Middle frontal gyrus (tissue), 1 donor: ENCODE results near the gene TEAD4.
"Not testable (repeated sequence)": the region's sequence is repeated elsewhere in the genome, so short reads cannot be mapped to it uniquely, and the experiment has no call there.

Experiments
- DNase-seq: peaks from one replicate; pipeline ENCODE4 v3.0.0-alpha.2; 2015; ENCODE audit warnings: low spot score; ENCODE audit errors: extremely low spot score

Gene TEAD4

GRCh38 chr12:3046441-3047200 lies 87.4 kb downstream of the TEAD4 start:
- DNase-seq: no peak

DNA sequence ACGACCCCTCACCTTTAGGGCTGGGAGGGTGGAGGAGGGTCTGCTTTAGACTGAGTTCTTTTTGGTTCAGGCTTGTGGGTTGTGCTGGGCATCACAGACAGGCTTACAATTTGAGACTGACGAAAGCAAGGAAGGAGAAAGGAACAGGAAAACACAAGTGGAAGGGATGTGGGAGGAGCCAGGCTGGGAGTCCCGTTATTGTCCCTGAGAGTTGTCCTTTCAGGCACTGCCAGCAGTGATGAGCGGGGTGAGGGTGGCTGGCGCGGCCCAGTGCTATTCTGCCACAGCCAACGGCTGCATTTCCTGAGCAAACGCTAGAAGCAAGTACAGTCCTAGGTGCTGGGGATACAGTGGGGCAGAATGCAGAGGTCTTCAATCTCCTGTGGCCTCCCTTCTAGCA lies 88.8 kb downstream of the TEAD4 start:
- DNase-seq: no peak

DNA sequence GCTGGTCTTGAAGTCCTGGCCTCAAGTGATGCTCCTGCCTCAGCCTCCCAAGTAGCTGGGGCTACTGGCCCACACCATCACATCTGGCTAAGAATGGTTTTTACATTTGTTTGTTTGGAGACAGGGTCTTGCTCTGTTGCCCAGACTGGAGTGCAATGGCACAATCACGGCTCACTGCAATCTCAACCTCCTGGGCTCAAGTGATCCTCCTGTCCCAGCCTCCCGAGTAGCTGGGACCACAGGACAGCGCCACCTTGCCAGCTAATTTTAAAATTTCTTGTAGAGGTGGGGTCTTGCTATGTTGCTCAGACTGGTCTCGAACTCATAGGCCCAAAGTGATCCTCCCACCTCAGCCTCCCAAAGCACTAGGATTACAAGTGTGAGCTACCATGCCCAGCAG lies 89.3 kb downstream of the TEAD4 start:
- no peak for DNase-seq

DNA sequence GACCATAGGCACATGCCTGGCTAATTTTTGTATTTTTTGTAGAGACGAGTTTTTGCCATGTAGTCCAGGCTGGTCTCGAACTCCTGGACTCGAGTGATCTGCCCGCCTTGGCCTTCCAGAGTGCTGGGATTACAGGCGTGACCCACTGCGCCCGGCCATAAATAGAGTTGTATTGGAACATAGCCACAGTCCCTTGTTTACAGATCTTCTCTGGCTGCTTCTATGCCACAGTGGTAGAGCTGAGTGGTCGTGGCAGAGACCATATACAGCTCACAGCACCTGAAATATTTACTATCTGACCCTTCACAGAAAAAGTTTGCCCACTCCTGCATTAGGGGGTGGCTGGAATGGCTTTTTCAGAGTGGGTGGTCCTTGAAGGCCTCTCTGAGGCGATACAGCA lies 90.0 kb downstream of the TEAD4 start:
- DNase-seq: no peak

- no peak for DNase-seq
Observed at GRCh38 chr12:3049611-3050249, 90.5 kb downstream of the TEAD4 start.

GRCh38 chr12:3054374-3054773 lies 95.2 kb downstream of the TEAD4 start:
- DNase-seq: no peak

DNA sequence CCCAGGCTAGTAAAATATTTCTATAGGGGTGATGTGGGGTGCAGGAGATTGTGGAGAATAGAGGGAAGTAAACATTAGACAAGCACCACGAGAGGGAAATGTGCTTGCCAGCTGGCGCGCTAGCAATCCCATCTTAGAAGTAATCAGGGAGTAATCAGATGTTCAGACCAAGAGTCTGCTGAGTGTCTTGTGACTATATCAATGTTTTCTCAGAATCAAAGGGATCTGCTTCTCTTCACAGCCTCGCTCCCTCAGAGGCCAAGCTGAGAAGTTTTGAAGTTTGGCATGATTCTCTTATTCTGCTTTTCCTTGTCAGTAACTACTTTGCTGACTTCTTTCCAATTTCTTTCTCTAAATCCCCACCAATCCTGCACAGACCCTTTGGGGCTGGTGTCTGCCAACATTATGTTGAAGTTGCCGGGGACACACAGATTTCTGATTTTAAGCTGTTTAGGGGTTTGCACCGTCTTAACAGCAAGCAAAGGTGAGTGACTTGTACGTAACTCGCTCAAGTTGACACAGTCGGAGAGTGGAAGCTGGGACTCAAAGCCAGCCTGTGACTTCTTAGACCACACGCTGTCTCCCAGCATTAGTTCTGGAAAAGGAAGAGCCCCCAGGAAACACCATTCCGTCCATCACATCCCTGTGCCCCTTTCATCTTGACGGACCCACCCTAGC lies 96.0 kb downstream of the TEAD4 start:
- no peak for DNase-seq

DNA sequence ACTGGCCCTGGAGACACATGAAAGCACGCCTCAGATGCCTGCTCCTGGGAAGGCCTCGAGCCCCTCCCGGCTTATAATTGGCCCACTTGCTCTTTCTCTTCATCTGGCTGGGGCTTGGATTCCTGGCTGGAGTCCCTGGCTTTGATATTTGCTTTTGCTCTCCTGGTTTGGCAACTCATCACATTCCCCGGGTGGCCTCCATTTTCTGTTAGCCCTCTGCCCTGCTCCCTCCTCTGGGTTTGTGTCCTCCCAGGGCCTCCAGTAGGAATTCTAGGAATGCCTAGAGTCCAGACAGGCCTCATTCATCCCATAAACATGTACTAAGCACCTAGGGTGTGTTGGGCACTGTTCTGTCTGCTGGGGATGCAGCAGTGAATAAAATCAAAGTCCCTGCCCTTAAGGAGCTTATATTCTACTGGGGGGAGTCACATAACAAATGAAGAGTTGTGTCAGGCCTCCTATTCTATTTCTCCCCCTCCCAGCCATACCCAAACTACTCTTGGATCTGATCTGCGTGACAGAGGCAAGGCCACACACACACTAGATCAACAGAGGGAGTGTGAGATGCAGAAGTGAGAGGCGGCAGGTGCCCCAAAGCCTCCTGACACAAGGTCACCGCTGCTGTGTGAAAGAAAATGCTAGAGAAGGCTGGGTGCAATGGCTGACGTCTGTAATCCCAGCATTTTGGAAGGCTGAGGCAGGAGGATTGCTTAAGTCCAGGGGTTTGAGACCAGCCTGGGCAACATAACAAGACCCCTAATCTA lies 96.7 kb downstream of the TEAD4 start:
- DNase-seq: no peak

- DNase-seq: no peak
Observed at GRCh38 chr12:3061059-3061458, 101.9 kb downstream of the TEAD4 start.

- no peak for DNase-seq
Observed at GRCh38 chr12:3061501-3062215, 102.5 kb downstream of the TEAD4 start.

DNA sequence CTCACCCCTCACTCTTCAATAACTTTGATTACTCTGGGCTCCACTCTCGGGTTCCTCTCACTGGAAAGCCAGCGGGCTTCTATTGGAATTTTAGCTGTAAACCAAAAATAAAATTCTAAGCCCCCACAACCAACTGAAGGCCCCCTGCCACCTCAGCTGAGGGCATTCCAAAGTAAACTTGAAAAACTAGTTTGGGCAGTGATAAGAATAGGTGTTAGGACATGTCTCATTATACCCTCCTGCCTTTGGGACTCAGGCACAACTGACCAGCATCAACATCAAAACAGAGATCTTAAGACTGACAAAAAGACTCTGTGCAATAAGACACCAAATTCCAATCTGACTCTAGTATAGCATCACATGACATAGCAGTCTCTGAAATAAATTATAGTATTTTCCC lies 106.1 kb downstream of the TEAD4 start:
- DNase-seq: no peak

DNA sequence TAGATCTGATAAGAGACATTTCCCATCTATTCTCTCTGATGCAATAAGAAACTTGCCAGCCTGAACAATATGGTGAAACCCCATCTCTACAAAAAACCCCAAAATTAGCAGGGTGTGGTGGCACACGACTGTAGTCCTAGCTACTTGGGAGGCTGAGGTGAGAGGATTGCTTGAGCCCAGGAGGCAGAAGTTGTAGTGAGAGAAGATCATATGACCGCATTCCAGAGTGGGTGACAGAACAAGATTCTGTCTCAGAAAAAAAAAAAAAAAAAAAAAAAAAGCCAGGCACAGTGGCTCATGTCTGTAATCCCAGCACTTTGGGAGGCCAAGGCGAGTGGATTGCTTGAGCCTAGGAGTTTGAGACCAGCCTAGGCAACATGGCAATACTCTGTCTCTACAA lies 106.6 kb downstream of the TEAD4 start:
- DNase-seq: not testable (repeated sequence)

GRCh38 chr12:3069714-3070113 lies 110.5 kb downstream of the TEAD4 start:
- DNase-seq: no peak

GRCh38 chr12:3071107-3071506 lies 111.9 kb downstream of the TEAD4 start:
- DNase-seq: no peak

DNA sequence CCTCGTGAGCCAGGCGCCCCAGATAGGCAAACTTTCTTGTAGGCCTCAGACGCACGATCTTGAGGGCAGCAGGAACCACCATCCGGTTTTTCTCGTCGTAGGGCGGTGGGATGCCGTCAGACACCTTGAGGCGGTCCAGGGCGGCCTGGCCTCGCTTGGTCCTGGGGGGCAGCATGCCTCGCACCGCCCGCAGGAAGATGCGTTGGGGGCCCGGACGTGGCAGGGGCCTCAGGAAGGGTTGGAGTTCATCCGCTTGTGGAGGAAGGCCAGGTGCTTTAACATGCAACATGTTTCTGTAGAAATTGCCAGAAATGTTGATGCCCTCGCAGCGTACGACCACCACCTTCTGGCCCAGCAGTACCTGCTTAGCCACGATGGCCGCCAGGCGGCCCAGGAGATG lies 112.5 kb downstream of the TEAD4 start:
- no peak for DNase-seq

GRCh38 chr12:3073438-3074250 lies 114.4 kb downstream of the TEAD4 start:
- DNase-seq: peak; percentile 60

- no peak for DNase-seq
Observed at GRCh38 chr12:3075315-3075714, 116.1 kb downstream of the TEAD4 start.

DNA sequence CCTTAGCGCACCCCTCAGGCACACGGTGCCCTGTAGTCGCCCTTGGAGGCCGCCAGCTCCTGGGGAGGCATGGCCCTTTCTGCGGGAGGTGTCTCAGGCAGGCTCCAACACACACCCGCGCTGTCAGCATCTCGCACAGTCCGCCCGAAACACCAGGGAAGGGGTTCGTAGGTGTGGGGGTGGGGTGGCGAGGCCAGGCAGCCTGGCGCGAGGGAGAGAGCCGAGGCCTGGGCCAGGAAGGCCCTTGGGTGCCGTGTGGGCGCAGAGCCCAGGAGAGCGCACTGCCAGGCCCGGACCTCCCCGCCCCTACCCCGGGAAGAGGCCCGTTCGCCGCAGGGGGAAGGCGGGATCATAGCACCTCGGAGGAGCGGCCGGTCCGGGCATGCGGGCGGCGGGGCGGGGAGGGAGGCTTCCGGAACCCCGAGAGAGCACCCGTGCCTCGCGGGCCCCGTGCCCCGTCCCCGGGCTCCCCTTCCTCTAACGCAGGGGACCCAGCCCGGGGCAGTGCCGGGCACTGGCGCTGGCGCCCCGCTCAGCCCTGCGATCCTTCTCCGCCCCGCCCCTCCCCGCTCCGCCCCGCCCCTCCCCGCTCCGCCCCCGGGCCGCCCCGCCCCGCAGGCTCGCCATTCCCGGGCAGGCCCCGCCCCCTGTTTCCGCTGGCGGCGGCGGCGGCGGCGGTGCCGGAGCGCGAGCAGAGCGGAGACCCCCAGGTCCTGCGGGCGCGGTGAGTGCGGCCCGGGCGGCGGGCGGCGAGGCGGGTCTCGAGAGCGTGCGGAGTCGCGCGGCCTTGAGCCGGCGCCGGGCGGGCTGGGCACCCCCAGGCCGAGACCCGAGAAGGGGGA lies 117.8 kb downstream of the TEAD4 start, which contains the start of gene TSPAN9:
Gene TSPAN9 (plus strand): TSS at position 650 of the 842 bp plus-strand sequence. CDS start 123,815 bp downstream, outside the sequence.
- no peak for DNase-seq

- no peak for DNase-seq
Observed at GRCh38 chr12:3077572-3078081, 118.4 kb downstream of the TEAD4 start.
